ENCODE measurements around the gene KRTAP5-2. TPM values are rescaled to one million over a fixed set of nuclear protein-coding genes. Genes with fewer than 3 reads are reported as not detected.
"Not testable (repeated sequence)": the region's sequence is repeated elsewhere in the genome, so short reads cannot be mapped to it uniquely, and the experiment has no call there.

Gene KRTAP5-2
- total and polyA plus RNA-seq, 7 donors: not detected

GRCh38 chr11:1600626-1601025 lies 2.5 kb upstream of the KRTAP5-2 start:
- H3K27ac ChIP-seq: no peak overlapping the region
- DNase-seq (no peak), ATAC-seq (no peak)
- H3K4me3 ChIP-seq: no peak overlapping the region
- H3K36me3 ChIP-seq (ENCODE audit: insufficient read depth in 1 of 2, low read depth in 1 of 2): no peaks in the 10 kb centered on the region
- TF ChIP-seq, protein P1, sequence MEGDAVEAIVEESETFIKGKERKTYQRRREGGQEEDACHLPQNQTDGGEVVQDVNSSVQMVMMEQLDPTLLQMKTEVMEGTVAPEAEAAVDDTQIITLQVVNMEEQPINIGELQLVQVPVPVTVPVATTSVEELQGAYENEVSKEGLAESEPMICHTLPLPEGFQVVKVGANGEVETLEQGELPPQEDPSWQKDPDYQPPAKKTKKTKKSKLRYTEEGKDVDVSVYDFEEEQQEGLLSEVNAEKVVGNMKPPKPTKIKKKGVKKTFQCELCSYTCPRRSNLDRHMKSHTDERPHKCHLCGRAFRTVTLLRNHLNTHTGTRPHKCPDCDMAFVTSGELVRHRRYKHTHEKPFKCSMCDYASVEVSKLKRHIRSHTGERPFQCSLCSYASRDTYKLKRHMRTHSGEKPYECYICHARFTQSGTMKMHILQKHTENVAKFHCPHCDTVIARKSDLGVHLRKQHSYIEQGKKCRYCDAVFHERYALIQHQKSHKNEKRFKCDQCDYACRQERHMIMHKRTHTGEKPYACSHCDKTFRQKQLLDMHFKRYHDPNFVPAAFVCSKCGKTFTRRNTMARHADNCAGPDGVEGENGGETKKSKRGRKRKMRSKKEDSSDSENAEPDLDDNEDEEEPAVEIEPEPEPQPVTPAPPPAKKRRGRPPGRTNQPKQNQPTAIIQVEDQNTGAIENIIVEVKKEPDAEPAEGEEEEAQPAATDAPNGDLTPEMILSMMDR (IDR thresholded peaks at IDR 0.05): no peak
- H3K9me3 ChIP-seq: no peaks in the 10 kb centered on the region
- WGBS, 3 donors: 74 to 84% (median 77%) methylated on average over 5 of the region's 5 CpGs
- H3K4me1 ChIP-seq: no peaks in the 10 kb centered on the region
- intact Hi-C loops (cut with DNase I): no loop called here
- H3K27me3 ChIP-seq (ENCODE audit: insufficient read depth in 3 of 3, low read length in 2 of 3): peaks cover 0 to 30% (median 0%) of the 10 kb centered on the region in 3 donors

- WGBS, 3 donors: 69 to 74% (median 72%) methylated on average over 6 of the region's 6 CpGs
- Histone ChIP-seq H3K27ac (no peak overlapping the region), H3K36me3 (ENCODE audit: insufficient read depth in 1 of 2, low read depth in 1 of 2) (no peaks in the 10 kb centered on the region), H3K4me3 (no peak overlapping the region), H3K9me3 (no peaks in the 10 kb centered on the region), H3K27me3 (ENCODE audit: insufficient read depth in 3 of 3, low read length in 2 of 3) (peaks cover 0 to 19% (median 0%) of the 10 kb centered on the region in 3 donors), H3K4me1 (no peaks in the 10 kb centered on the region)
- no peak for DNase-seq
- ATAC-seq: no peak
- TF ChIP-seq, protein P1 (IDR thresholded peaks at IDR 0.05): no peak
- intact Hi-C loops (cut with DNase I): no loop called here
Measured at GRCh38 chr11:1598816-1599215, 722 bp upstream of the KRTAP5-2 start.

DNA sequence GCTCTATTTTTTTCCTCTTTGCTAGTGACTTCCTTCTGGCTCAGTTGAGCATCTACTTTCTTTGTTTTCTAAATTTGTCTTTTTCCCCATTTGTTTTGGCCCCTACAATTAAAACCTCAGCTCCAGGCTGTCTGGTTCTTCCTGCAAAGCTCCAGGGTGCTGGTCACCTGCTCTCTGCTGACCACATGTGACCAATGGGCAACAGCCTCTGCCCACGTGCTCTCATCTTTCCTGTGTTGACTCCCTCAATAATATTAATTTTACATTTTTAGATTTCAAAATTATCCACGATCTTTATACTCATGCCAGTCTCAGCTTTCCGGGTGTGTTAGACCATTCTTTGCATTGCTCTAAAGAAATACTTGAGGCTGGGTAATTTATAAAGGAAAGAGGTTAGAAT lies 312 bp upstream of the KRTAP5-2 start:
- peaks cover 0 to 19% (median 0%) of the 10 kb centered on the region in 3 donors for H3K27me3 ChIP-seq (ENCODE audit: insufficient read depth in 3 of 3, low read length in 2 of 3)
- H3K4me1 ChIP-seq; DNase-seq; H3K9me3 ChIP-seq; ATAC-seq; intact Hi-C loops (cut with DNase I); H3K36me3 ChIP-seq (ENCODE audit: insufficient read depth in 1 of 2, low read depth in 1 of 2); H3K4me3 ChIP-seq; H3K27ac ChIP-seq: not testable (repeated sequence)
- WGBS, 3 donors: 71 to 76% (median 76%) methylated on average over 3 of the region's 3 CpGs

GRCh38 chr11:1597331-1597993 lies 632 bp downstream of the KRTAP5-2 start:
- Histone ChIP-seq H3K36me3 (ENCODE audit: insufficient read depth in 1 of 2, low read depth in 1 of 2) (no peaks in the 10 kb centered on the region), H3K9me3 (no peaks in the 10 kb centered on the region), H3K27me3 (ENCODE audit: insufficient read depth in 3 of 3, low read length in 2 of 3) (peaks cover 0 to 19% (median 0%) of the 10 kb centered on the region in 3 donors), H3K4me3 (no peak overlapping the region), H3K4me1 (no peaks in the 10 kb centered on the region), H3K27ac (no peak overlapping the region)
- WGBS, 3 donors: 61 to 75% (median 75%) methylated on average over 10 of the region's 10 CpGs
- DNase-seq (no peak), ATAC-seq (no peak)
- intact Hi-C loops (cut with DNase I): no loop called here
- TF ChIP-seq, protein P1 (IDR thresholded peaks at IDR 0.05): no peak

DNA sequence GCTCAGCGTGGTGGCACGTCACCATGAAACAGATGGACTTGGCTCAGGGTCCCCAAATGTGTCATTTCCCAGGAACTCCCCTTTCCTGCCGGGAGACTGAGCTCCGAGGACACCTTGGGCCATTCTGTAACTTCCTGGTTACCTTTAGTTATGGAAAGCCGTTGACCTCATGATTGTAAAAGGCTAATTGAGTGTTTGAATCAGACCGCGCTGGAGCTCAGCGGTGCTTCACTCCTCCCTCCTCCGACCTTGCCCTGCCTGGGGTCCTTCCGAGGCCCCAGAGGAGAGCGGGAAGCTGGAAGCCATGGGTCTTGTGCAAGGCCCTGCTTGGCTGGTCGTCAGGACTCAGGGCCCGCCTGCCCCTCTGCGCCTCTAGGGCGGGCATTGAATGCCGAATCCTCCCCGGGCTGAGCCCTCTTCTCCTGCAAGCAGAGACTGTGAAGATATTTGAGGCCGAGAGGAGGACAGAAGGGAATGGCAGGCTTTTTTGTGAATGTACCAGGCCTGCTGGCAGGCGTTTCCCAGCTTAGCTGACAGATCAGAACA lies 1.4 kb downstream of the KRTAP5-2 start:
- H3K4me3 ChIP-seq; H3K27ac ChIP-seq; H3K9me3 ChIP-seq; H3K36me3 ChIP-seq (ENCODE audit: insufficient read depth in 1 of 2, low read depth in 1 of 2); intact Hi-C loops (cut with DNase I); H3K4me1 ChIP-seq; DNase-seq: not testable (repeated sequence)
- peak in 2 of 4 donors; percentile 27 for ATAC-seq
- H3K27me3 ChIP-seq (ENCODE audit: insufficient read depth in 3 of 3, low read length in 2 of 3): peaks cover 0 to 12% (median 0%) of the 10 kb centered on the region in 3 donors
- 62 to 76% (median 69%) methylated on average over 19 of the region's 19 CpGs for WGBS, 3 donors

GRCh38 chr11:1595994-1596575 lies 2.0 kb downstream of the KRTAP5-2 start:
- WGBS, 3 donors: 51 to 63% (median 54%) methylated on average over 11 of the region's 11 CpGs
- H3K27ac ChIP-seq; DNase-seq; H3K9me3 ChIP-seq; intact Hi-C loops (cut with DNase I); H3K4me1 ChIP-seq; H3K4me3 ChIP-seq; H3K27me3 ChIP-seq (ENCODE audit: insufficient read depth in 3 of 3, low read length in 2 of 3); H3K36me3 ChIP-seq (ENCODE audit: insufficient read depth in 1 of 2, low read depth in 1 of 2): not testable (repeated sequence)
- peak in 1 of 4 donors; percentile 16 for ATAC-seq

Measured in psoas muscle (tissue), 8 donors.